PC-9 (cell line): ENCODE data around the gene GSKIP. TPM values are rescaled to one million over a fixed set of nuclear protein-coding genes. Genes with fewer than 3 reads are reported as not detected.

Experiments used
- BruUV-seq: library from RNA; stranded (reverse); fragments of 400-500 nt; replicated peaks from 2 replicates; lab custom pipeline; 2021; lab: Mats Ljungman, UMichigan
- CTCF ChIA-PET: fragments of 300-600 bp; sonication (Branson Sonifier 250); formaldehyde crosslinking; loops from one replicate; lab custom pipeline; 2022; ENCODE audit warnings: antibody characterized with exemption; lab: Charles Lee
- POLR2A ChIA-PET: fragments of 300-600 bp; sonication (Branson Sonifier 250); formaldehyde crosslinking; loops from one replicate; lab custom pipeline; 2022; ENCODE audit warnings: antibody characterized with exemption; ENCODE audit not compliant: unreplicated experiment; lab: Charles Lee
- DNase-seq, 2 experiments: peaks; one replicate each; pipeline versions ENCODE4 v3.0.0 to v3.0.0-alpha.2; 2015 to 2022; ENCODE audit warnings: mixed read lengths in 1 of 2
- H2AFZ ChIP-seq: fragments of 200-600 bp; sonication (generic); 2 replicates; pipeline ENCODE4 v1.8.1; 2017; ENCODE audit warnings: antibody characterized with exemption
- H3F3A ChIP-seq: fragments of 200-600 bp; sonication (generic); 2 replicates; pipeline ENCODE4 v1.8.1; 2017; ENCODE audit warnings: antibody characterized with exemption, mild to moderate bottlenecking, low read depth; ENCODE audit not compliant: insufficient read depth
- H3K27ac ChIP-seq: fragments of 200-600 bp; sonication (generic); 2 replicates; pipeline ENCODE4 v1.6.1; 2016; ENCODE audit warnings: mixed run types
- H3K27me3 ChIP-seq: fragments of 200-600 bp; sonication (generic); 2 replicates; pipeline ENCODE4 v1.6.1; 2016; ENCODE audit warnings: low read depth, mixed run types; ENCODE audit not compliant: insufficient read depth
- H3K36me3 ChIP-seq: fragments of 200-600 bp; sonication (generic); 2 replicates; pipeline ENCODE4 v1.6.1; 2016; ENCODE audit warnings: low read depth, mixed run types
- H3K4me1 ChIP-seq: fragments of 200-600 bp; sonication (generic); replicated peaks from 2 replicates; pipeline ENCODE4 v1.6.1; 2016; ENCODE audit warnings: mixed run types; ENCODE audit not compliant: insufficient read depth
- H3K4me2 ChIP-seq: fragments of 200-600 bp; sonication (generic); 2 replicates; pipeline ENCODE4 v1.6.1; 2017; ENCODE audit warnings: mixed run types
- H3K4me3 ChIP-seq: fragments of 200-600 bp; sonication (generic); 2 replicates; pipeline ENCODE4 v1.6.1; 2016; ENCODE audit warnings: mixed run types
- H3K79me2 ChIP-seq: fragments of 200-600 bp; sonication (generic); 2 replicates; pipeline ENCODE4 v1.6.1; 2017; ENCODE audit warnings: low read depth, mixed run types
- H3K9me2 ChIP-seq: fragments of 200-600 bp; sonication (generic); 2 replicates; pipeline ENCODE4 v1.8.1; 2017; ENCODE audit warnings: mild to moderate bottlenecking; ENCODE audit not compliant: insufficient read depth
- H3K9me3 ChIP-seq: fragments of 200-600 bp; sonication (generic); 2 replicates; pipeline ENCODE4 v1.8.1; 2016; ENCODE audit warnings: low read depth; ENCODE audit not compliant: insufficient read depth
- H4K20me1 ChIP-seq: fragments of 200-600 bp; sonication (generic); 2 replicates; pipeline ENCODE4 v1.8.1; 2017; ENCODE audit not compliant: insufficient read depth
- CTCF ChIP-seq: fragments of 200-600 bp; sonication (generic); conservative IDR thresholded peaks from 2 replicates; pipeline ENCODE4 v1.6.1; 2017; ENCODE audit warnings: mixed run types, antibody characterized with exemption, mild to moderate bottlenecking, moderate library complexity
- EZH2 ChIP-seq: fragments of 200-600 bp; sonication (generic); IDR thresholded peaks from 2 replicates; pipeline ENCODE4 v1.8.0; 2017; ENCODE audit warnings: antibody characterized with exemption, low read depth
- intact Hi-C: fragments of 100-400 bp; cut with micrococcal nuclease; formaldehyde crosslinking; loops from one replicate; pipeline ENCODE4 v1.10.0; 2022; ENCODE audit not compliant: unreplicated experiment
- total RNA-seq: library from RNA; stranded (reverse); gene quantifications from 2 replicates; pipeline ENCODE4 v1.2.3, GENCODE V29; 2021

The GSKIP gene
- total RNA-seq, 1 experiment from 2014 or later = 7.2 TPM

GRCh38 chr14:96415559-96415958 lies 52.2 kb downstream of the GSKIP start:
- Histone ChIP-seq H3K4me2 (no peak overlapping the region), H3K9me2 (no peaks in the 10 kb centered on the region), H3F3A (0 out of 2 replicates have a peak, but pooled peaks cover 4% of the 10 kb centered on the region), H4K20me1 (no peaks in the 10 kb centered on the region), H3K27me3 (no peaks in the 10 kb centered on the region), H3K4me1 (no peaks in the 10 kb centered on the region), H3K36me3 (no peaks in the 10 kb centered on the region), H2AFZ (no peak overlapping the region), H3K4me3 (no peak overlapping the region), H3K27ac (no peak overlapping the region), H3K9me3 (no peaks in the 10 kb centered on the region), H3K79me2 (no peaks in the 10 kb centered on the region)
- ChIA-PET CTCF (no interaction called here), POLR2A (no interaction called here)
- intact Hi-C loops = no loop called here
- BruUV-seq = no TSS peak
- TF ChIP-seq CTCF (no peak), EZH2 (no peak)
- no peak for DNase-seq

DNA sequence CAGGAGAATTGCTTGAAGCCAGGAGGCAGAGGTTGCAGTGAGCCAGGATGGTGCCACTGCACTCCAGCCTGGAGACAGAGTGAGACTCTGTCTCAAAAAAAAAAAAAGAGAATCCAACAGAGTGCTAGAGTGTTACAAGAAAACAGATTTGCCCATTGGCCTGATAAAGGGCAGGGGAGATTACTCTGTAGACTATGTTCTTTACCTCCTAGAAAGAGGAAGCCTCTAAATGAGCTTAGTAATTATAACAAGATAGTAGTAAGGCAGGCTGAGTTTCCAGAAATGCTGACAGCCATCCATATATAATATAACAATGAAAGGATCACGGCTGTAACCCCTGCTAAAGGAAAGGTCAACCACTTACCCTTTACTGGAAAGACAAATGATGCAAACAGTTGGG lies 53.0 kb downstream of the GSKIP start:
- Histone ChIP-seq H3K4me1 (no peaks in the 10 kb centered on the region), H3K9me3 (no peaks in the 10 kb centered on the region), H3F3A (0 out of 2 replicates have a peak, but pooled peaks cover 4% of the 10 kb centered on the region), H3K27ac (no peak overlapping the region), H3K9me2 (no peaks in the 10 kb centered on the region), H3K27me3 (no peaks in the 10 kb centered on the region), H3K4me3 (no peak overlapping the region), H3K79me2 (no peaks in the 10 kb centered on the region), H3K36me3 (no peaks in the 10 kb centered on the region), H3K4me2 (no peak overlapping the region), H4K20me1 (no peaks in the 10 kb centered on the region), H2AFZ (no peak overlapping the region)
- POLR2A ChIA-PET = no interaction called here
- intact Hi-C loops = no loop called here
- CTCF ChIA-PET = no interaction called here
- no peak for DNase-seq
- TF ChIP-seq CTCF = no peak
- no peak for TF ChIP-seq EZH2
- BruUV-seq = no TSS peak

GRCh38 chr14:96417254-96417653 lies 53.9 kb downstream of the GSKIP start:
- no TSS peak for BruUV-seq
- H3K36me3 ChIP-seq = no peaks in the 10 kb centered on the region
- H3K4me3 ChIP-seq = no peak overlapping the region
- TF ChIP-seq EZH2 = no peak
- no peak for TF ChIP-seq CTCF
- H3K9me3 ChIP-seq = no peaks in the 10 kb centered on the region
- no peaks in the 10 kb centered on the region for H4K20me1 ChIP-seq
- H3K4me1 ChIP-seq = no peaks in the 10 kb centered on the region
- no peaks in the 10 kb centered on the region for H3K27me3 ChIP-seq
- H3K9me2 ChIP-seq = no peaks in the 10 kb centered on the region
- POLR2A ChIA-PET = no interaction called here
- no peaks in the 10 kb centered on the region for H3K79me2 ChIP-seq
- no peak overlapping the region for H2AFZ ChIP-seq
- CTCF ChIA-PET = no interaction called here
- no peak overlapping the region for H3K4me2 ChIP-seq
- intact Hi-C loops = no loop called here
- no peaks in the 10 kb centered on the region for H3F3A ChIP-seq
- no peak overlapping the region for H3K27ac ChIP-seq
- DNase-seq = no peak
